GM19238 (cell line): ENCODE results near the gene GAS7.

Experiments
- DNase-seq: peaks from one replicate; pipeline ENCODE4 v3.0.0; 2011; ENCODE audit warnings: low spot score; ENCODE audit not compliant: insufficient read length

Gene GAS7

DNA sequence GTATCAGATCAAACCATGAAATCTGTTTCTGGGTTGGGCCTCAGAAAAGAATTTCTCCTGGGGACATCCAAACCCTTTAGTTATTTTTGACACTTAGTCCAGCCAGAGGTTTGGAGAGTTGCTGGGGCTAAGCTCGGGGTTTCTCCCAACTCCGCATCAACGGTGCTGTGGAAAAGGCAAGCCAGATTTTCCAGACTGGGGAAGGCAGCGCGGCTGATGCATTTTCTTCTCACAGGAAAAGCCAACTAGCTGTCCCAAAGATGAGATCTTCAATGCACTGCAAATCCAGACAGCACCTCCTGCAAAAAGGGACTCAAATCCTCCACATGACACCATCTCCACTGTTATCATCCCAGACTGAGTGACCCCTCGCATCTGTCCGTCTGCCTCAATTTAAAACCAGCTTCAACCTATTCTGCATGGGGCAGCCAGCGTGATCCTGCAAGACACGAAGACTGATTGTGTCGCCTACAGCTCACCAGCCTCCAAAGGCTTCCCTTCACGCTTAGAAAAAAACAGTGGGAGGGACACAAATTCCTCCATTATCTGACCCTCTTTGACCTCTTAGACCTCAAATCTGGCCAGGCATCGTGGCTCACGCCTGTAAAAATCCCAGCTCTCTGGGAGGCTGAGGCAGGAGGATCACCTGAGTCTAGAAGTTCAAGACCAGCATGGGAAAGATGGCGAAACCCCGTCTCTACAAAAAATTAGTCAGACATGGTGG is 62.0 kb downstream of the GAS7 start:
- no peak for DNase-seq

- no peak for DNase-seq
Measured at GRCh38 chr17:10135539-10136257, 62.7 kb downstream of the GAS7 start.

DNA sequence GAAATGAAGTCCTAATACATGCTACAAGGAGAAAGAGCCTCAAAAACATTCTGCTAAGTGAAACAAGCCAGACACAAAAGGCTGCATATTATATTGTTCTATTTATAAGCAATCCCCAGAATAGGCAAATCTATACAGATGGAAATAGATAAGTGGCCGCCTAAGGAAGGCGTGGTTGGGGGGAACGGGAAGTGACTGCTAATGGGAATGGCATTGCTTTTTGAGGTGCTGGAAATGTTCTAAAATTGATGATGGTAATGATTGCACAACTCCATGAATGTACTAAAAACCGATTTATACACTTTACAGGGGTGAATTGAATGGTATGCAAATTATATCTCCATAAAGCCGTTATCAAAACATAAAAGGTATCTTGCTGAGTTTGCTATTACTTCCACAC is 67.7 kb downstream of the GAS7 start:
- no peak for DNase-seq

DNA sequence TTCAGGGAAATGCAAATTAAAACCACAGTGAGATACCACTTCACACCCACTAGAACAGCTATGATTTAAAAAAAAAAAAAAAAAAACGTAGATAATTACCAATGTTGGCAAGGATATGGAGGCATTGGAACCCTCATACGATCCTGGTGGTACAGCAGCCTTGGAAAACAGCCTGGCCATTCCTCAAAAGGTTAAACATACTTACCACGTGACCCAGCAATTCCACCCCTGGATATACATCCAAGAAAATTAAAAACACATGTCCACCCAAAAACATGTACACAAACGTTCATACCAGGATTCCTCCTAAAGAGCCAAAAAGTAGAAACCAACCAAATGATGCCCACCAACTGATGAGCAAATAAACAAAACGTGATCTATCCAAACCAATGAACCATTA is 68.1 kb downstream of the GAS7 start:
- DNase-seq: no peak

DNA sequence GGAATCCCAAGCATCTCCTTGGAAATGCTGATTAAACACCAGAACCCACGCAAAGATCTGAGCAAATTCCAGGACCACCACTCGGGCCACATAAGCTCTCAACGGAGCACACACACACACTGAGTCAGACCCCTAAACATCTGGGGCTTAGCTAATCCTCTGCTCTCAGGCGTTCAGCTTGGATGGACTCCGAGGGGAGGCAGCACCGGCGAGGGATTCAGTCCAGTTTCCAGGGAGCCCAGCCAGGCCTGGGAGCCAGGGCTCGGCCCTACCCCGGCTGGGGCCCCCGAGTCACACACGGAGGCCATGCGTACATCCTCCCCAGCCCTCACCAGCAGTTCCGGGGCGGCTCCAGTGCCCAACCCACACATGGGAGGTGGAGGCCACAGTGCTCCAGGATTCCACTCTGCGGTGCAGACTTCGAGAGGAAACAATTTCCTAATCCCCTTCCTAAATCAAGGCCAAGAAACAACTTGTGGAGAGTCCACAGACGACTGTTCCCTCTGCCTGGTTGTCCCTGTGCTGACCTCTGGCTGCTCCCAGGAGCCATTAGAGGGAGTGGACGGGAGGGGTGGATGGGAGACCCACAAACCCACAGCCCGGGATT is 70.5 kb downstream of the GAS7 start:
- DNase-seq: no peak

- DNase-seq: no peak
Measured at GRCh38 chr17:10126616-10127501, 71.5 kb downstream of the GAS7 start.

DNA sequence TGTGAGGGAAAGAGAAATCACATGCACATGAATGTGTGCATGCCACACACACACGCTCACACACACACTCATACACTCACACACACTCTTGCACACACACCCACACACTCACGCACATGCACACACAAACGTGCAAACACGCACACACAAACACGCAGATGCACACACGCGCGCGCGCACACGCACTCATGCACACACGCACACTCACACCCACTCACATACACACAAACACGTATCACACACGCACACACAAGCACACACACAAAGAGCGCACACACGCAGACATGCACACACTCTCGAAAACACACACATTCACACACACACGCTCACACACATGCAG is 72.2 kb downstream of the GAS7 start:
- DNase-seq: no peak

GRCh38 chr17:10125531-10126275 is 72.7 kb downstream of the GAS7 start:
- no peak for DNase-seq

GRCh38 chr17:10123093-10123492 is 75.3 kb downstream of the GAS7 start:
- DNase-seq: no peak

- no peak for DNase-seq
Measured at GRCh38 chr17:10121971-10122707, 76.3 kb downstream of the GAS7 start.

GRCh38 chr17:10120749-10121148 is 77.7 kb downstream of the GAS7 start:
- no peak for DNase-seq

GRCh38 chr17:10120109-10120485 is 78.3 kb downstream of the GAS7 start:
- no peak for DNase-seq

DNA sequence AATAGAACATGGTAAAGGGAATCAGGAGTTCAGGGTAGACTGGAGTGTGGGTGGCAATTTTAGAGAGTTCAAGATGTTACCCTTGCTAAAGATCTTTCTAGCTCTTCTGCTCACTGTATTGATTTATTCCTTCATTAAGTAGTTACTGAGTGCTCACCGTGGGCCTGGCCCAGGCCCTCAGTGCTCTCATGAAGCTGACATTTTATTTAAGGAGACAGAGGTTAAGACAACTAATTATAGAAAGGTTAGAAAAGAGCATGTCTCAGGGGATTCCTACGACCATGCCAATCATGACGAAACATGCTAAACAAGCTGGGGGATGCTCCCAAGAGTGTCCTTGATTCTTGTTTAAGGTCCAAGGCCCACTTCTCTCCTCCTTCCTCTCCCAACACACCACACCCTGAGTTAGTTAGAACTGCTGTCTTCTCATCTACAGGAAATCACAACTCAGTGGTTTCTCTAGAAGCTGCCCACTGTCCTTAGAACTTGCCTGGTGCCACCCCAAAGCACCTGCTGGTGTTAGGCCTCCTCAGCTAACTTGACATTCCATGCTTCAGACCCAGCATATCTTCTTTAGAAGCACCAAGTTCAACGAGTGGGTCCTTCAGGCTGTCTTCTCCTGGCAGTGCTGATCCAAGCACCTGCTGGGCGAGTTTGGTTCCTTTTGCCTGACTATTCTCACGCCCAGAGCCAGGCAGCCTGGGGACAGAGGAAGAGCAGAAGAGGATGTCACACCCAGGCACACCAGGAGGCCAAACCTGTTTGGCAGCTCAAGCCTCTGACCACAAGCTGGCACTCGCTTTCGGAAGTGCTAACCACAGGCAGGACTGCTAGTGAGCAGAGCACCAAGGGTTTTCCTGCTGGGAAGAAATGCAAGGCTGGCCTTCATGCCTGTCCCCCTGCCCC is 79.0 kb downstream of the GAS7 start:
- no peak for DNase-seq

DNA sequence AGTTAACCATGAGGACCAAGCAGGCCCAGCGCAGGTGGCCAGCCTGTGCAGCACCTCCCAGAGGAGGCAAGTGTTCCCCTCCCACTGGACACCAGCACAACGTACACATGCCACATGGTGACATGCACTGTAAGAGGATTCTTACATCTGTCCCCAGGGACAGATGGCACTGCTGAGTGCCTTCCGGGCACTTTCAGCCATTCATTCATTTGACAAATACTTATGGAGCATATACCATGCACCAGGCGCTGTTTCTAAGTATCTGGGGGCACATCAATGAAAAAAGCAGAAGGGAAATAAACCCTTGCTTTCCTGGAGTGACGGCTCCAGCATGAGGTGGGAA is 79.6 kb downstream of the GAS7 start:
- DNase-seq: no peak

DNA sequence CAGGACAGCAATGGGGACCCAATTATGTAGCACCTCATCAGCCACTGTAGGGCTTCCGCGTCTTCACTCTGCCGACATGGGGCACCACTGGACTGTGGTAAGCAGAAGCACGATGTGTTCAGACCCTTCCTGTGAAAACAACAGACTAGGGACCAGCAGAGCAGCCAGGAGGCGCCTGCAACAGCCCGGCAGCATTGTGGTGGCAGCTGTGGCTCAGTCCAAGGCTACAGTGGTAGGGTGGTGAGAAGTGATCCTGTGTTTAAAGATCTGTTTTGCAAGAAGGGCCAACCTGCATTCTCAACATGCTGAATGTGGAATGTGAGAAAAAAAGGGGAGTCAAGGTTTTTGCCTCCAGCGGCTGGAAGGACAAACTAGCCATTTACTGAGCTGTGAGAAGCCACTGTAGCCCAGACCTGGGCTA is 80.8 kb downstream of the GAS7 start:
- no peak for DNase-seq

GRCh38 chr17:10116753-10117420 is 81.5 kb downstream of the GAS7 start:
- no peak for DNase-seq

GRCh38 chr17:10116267-10116666 is 82.1 kb downstream of the GAS7 start:
- DNase-seq: no peak

DNA sequence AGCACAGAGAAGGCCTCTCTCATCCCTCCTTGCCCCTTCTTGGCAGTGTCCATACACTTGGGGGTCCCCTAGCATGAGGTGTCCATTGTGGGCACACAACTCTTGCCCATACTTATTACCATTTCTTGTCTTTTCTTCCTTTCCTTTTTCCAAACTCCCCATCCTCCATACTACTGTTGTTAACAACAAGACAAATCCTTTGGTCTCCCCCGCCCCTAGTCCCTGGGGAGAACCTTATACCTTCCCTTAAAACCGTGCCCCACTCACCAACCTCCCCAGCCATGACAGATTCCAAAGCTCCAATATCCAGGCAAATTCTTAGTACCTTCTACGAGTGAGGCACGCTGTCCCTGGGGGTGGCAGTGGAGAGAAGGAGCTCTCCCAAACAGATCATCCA is 82.9 kb downstream of the GAS7 start:
- no peak for DNase-seq

DNA sequence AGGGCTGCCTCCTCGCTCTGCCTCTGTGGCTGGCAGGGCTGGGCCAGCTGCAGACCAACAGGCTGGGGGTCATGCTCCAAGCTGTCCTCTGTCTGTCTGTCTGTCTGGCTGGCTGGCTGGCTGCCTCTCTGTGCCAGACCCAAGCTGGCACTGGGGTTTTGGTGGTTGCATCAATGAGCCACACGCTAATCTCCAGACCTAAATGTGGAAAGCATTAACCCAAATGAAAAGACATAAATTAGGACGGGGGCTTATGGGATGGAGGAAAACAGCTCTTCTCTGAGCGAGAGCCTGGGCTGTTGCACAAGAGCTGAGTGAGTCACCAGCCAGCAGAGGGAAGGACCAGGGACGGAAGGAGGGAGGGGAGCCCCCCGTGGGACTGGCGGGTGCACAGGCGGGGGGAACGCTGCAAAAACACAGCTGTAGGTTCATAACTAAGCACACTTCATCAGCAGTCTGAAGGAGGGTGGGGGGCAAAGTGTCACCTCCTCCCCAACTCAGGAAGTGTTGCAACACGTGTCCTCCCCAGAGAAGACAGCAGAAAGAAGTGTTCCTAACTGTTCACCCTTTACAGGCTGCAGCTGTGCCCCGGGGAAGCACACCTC is 83.4 kb downstream of the GAS7 start:
- DNase-seq: peak; percentile 52
